Esophagus squamous epithelium (tissue), 4 donors: Measurements from ENCODE around the gene KCNJ18.
"Not testable (repeated sequence)": the region's sequence is repeated elsewhere in the genome, so short reads cannot be mapped to it uniquely, and the experiment has no call there.

ENCODE experiments used
- POLR2A ChIP-seq, 4 donors: fragments of 450-650 bp; IDR thresholded peaks; one replicate each; pipeline ENCODE4 v1.6.1; 2017; ENCODE audit warnings: antibody characterized with exemption in 4 of 4, mild to moderate bottlenecking in 4 of 4, moderate library complexity in 3 of 4
- TF ChIP-seq, protein P1 (sequence below), 6 experiments: fragments of 450-650 bp in 4 of 6; fragments of 200-600 bp in 2 of 6; sonication (generic) in 2 of 6; IDR thresholded peaks; one replicate each; pipeline ENCODE4 v1.5.1; 2016 to 2019; ENCODE audit warnings: antibody characterized with exemption in 6 of 6, mild to moderate bottlenecking in 4 of 6, moderate library complexity in 4 of 6

GRCh38 chr17:21675739-21676130 lies 16.6 kb upstream of the KCNJ18 start:
- TF ChIP-seq, protein P1, sequence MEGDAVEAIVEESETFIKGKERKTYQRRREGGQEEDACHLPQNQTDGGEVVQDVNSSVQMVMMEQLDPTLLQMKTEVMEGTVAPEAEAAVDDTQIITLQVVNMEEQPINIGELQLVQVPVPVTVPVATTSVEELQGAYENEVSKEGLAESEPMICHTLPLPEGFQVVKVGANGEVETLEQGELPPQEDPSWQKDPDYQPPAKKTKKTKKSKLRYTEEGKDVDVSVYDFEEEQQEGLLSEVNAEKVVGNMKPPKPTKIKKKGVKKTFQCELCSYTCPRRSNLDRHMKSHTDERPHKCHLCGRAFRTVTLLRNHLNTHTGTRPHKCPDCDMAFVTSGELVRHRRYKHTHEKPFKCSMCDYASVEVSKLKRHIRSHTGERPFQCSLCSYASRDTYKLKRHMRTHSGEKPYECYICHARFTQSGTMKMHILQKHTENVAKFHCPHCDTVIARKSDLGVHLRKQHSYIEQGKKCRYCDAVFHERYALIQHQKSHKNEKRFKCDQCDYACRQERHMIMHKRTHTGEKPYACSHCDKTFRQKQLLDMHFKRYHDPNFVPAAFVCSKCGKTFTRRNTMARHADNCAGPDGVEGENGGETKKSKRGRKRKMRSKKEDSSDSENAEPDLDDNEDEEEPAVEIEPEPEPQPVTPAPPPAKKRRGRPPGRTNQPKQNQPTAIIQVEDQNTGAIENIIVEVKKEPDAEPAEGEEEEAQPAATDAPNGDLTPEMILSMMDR (IDR thresholded peaks at IDR 0.05): not testable (repeated sequence)
- not testable (repeated sequence) for TF ChIP-seq POLR2A (IDR thresholded peaks at IDR 0.05)
